H9 (cell line): ENCODE data around the gene ARMC5. TPM values are rescaled to one million over a fixed set of nuclear protein-coding genes. Genes with fewer than 3 reads are reported as not detected.

Source experiments
- DNase-seq: peaks from one replicate; pipeline ENCODE4 v3.0.0-alpha.2; 2017
- H2AFZ ChIP-seq: one replicate; pipeline ENCODE4 v1.6.1; 2013; ENCODE audit warnings: mild to moderate bottlenecking, low read length, control low read depth, moderate library complexity
- H2AK5ac ChIP-seq: 2 replicates; pipeline ENCODE4 v1.6.1; 2013; ENCODE audit warnings: low read length, control low read depth, mixed read lengths; ENCODE audit not compliant: insufficient read length
- H2BK120ac ChIP-seq: one replicate; pipeline ENCODE4 v1.6.1; 2013; ENCODE audit warnings: low read depth, mild to moderate bottlenecking, low read length, control low read depth, inconsistent platforms; ENCODE audit not compliant: poor library complexity, severe bottlenecking
- H2BK12ac ChIP-seq: 2 replicates; pipeline ENCODE4 v1.6.1; 2013; ENCODE audit warnings: low read length, control low read depth, mixed read lengths, low read depth; ENCODE audit not compliant: insufficient read length
- H2BK15ac ChIP-seq: 2 replicates; pipeline ENCODE4 v1.6.1; 2013; ENCODE audit warnings: low read depth, low read length, control low read depth
- H2BK20ac ChIP-seq: one replicate; pipeline ENCODE4 v1.6.1; 2013; ENCODE audit warnings: low read depth, mild to moderate bottlenecking, low read length, control low read depth, inconsistent platforms; ENCODE audit not compliant: poor library complexity, severe bottlenecking
- H2BK5ac ChIP-seq: 2 replicates; pipeline ENCODE4 v1.6.1; 2013; ENCODE audit warnings: low read length, control low read depth, mixed read lengths; ENCODE audit not compliant: insufficient read length
- H3K14ac ChIP-seq: 2 replicates; pipeline ENCODE4 v1.6.1; 2013; ENCODE audit warnings: low read length, control low read depth; ENCODE audit not compliant: insufficient read depth
- H3K18ac ChIP-seq: 2 replicates; pipeline ENCODE4 v1.6.1; 2013; ENCODE audit warnings: low read depth, mild to moderate bottlenecking, mixed read lengths, low read length, control low read depth; ENCODE audit not compliant: insufficient read length
- H3K23ac ChIP-seq: 2 replicates; pipeline ENCODE4 v1.6.1; 2013; ENCODE audit warnings: low read length, control low read depth, mixed read lengths, low read depth; ENCODE audit not compliant: insufficient read length
- H3K23me2 ChIP-seq: 2 replicates; pipeline ENCODE4 v1.6.1; 2013; ENCODE audit warnings: low read depth, mild to moderate bottlenecking, mixed read lengths, low read length, control low read depth; ENCODE audit not compliant: insufficient read length, poor library complexity, severe bottlenecking
- H3K27ac ChIP-seq: 2 replicates; pipeline ENCODE4 v1.5.1; 2013; ENCODE audit warnings: low read length, control low read depth, mixed read lengths, low read depth; ENCODE audit not compliant: insufficient read length
- H3K27me3 ChIP-seq: 2 replicates; pipeline ENCODE4 v1.6.1; 2013; ENCODE audit warnings: low read length, control low read depth, inconsistent platforms; ENCODE audit not compliant: insufficient read depth
- H3K4ac ChIP-seq: 2 replicates; pipeline ENCODE4 v1.6.1; 2013; ENCODE audit warnings: low read depth, mild to moderate bottlenecking, control low read depth, inconsistent platforms, low read length, moderate library complexity
- H3K4me1 ChIP-seq: 2 replicates; pipeline ENCODE4 v1.6.1; 2013; ENCODE audit warnings: low read length, control low read depth, inconsistent platforms; ENCODE audit not compliant: insufficient read depth
- H3K4me2 ChIP-seq: 2 replicates; pipeline ENCODE4 v1.6.1; 2013; ENCODE audit warnings: low read length, control low read depth, mixed read lengths; ENCODE audit not compliant: insufficient read length, insufficient read depth
- H3K56ac ChIP-seq: 2 replicates; pipeline ENCODE4 v1.6.1; 2013; ENCODE audit warnings: low read depth, mild to moderate bottlenecking, mixed read lengths, low read length, control low read depth; ENCODE audit not compliant: insufficient read length
- H3K79me1 ChIP-seq: 2 replicates; pipeline ENCODE4 v1.6.1; 2013; ENCODE audit warnings: low read depth, mild to moderate bottlenecking, moderate library complexity, low read length, control low read depth, inconsistent platforms; ENCODE audit not compliant: insufficient read depth, poor library complexity, severe bottlenecking
- H3K79me2 ChIP-seq: 2 replicates; pipeline ENCODE4 v1.6.1; 2013; ENCODE audit warnings: low read length, control low read depth, inconsistent platforms; ENCODE audit not compliant: insufficient read depth
- H3K9ac ChIP-seq: 2 replicates; pipeline ENCODE4 v1.6.1; 2013; ENCODE audit warnings: low read length, control low read depth, mixed read lengths; ENCODE audit not compliant: insufficient read length; ENCODE audit errors: extremely low read depth
- H3K9me3 ChIP-seq: one replicate; pipeline ENCODE4 v1.6.1; 2013; ENCODE audit warnings: low read depth, low read length, inconsistent platforms; ENCODE audit not compliant: control insufficient read depth
- H3T11ph ChIP-seq: one replicate; pipeline ENCODE4 v1.6.1; 2013; ENCODE audit warnings: mild to moderate bottlenecking, low read length, control low read depth, inconsistent platforms
- H4K20me1 ChIP-seq: one replicate; pipeline ENCODE4 v1.6.1; 2013; ENCODE audit not compliant: control insufficient read depth, insufficient read length, insufficient read depth
- H4K5ac ChIP-seq: 2 replicates; pipeline ENCODE4 v1.6.1; 2013; ENCODE audit warnings: low read depth, mild to moderate bottlenecking, mixed read lengths, low read length, control low read depth; ENCODE audit not compliant: insufficient read length
- H4K8ac ChIP-seq: replicated peaks from 2 replicates; pipeline ENCODE4 v1.6.1; 2013; ENCODE audit warnings: low read length, control low read depth, mixed read lengths, low read depth; ENCODE audit not compliant: insufficient read length
- H4K91ac ChIP-seq: 2 replicates; pipeline ENCODE4 v1.6.1; 2013; ENCODE audit warnings: low read depth, mild to moderate bottlenecking, moderate library complexity, mixed read lengths, low read length, control low read depth; ENCODE audit not compliant: insufficient read length
- H3K27ac Mint-ChIP-seq, 3 experiments: 2 replicates in 2 of 3; 3 replicates in 1 of 3; pipeline ENCODE4 v1.8.0; 2020 to 2021; ENCODE audit warnings: mixed read lengths in 3 of 3, mild to moderate bottlenecking in 1 of 3, moderate library complexity in 1 of 3
- H3K27me3 Mint-ChIP-seq: 2 replicates; pipeline ENCODE4 v1.8.0; 2021; ENCODE audit warnings: low read depth, mild to moderate bottlenecking, moderate library complexity, mixed read lengths
- H3K36me3 Mint-ChIP-seq, 3 experiments: 2 replicates in 2 of 3; 3 replicates in 1 of 3; pipeline ENCODE4 v1.8.0; 2020 to 2021; ENCODE audit warnings: low read depth in 3 of 3, mixed read lengths in 3 of 3; ENCODE audit not compliant: insufficient read depth in 1 of 3
- H3K4me1 Mint-ChIP-seq, 2 experiments: 2 replicates each; pipeline ENCODE4 v1.8.0; 2020; ENCODE audit warnings: mixed read lengths in 2 of 2
- H3K4me3 Mint-ChIP-seq, 2 experiments: 2 replicates in 1 of 2; 3 replicates in 1 of 2; pipeline ENCODE4 v1.8.0; 2020 to 2021; ENCODE audit warnings: mild to moderate bottlenecking in 2 of 2, mixed read lengths in 2 of 2, moderate library complexity in 1 of 2
- H3K9me3 Mint-ChIP-seq, 2 experiments: 2 replicates in 1 of 2; 3 replicates in 1 of 2; pipeline ENCODE4 v1.8.0; 2020; ENCODE audit warnings: mild to moderate bottlenecking in 2 of 2, mixed read lengths in 2 of 2, moderate library complexity in 1 of 2
- WGBS: extraction: QIAGEN DNeasy Blood & Tissue Kit; methylation state at CpG from one replicate; pipeline ENCODE4 v1.1.7; 2013; ENCODE audit warnings: missing lambda C conversion rate, low lambda C conversion rate, mixed read lengths; ENCODE audit not compliant: insufficient read length; ENCODE audit errors: extremely low coverage; 5-methylcytosine and 5-hydroxymethylcytosine counted together
- total RNA-seq: library from RNA; stranded (reverse); gene quantifications from 2 replicates; pipeline ENCODE4 v1.2.1, GENCODE V29; 2021
- TF ChIP-seq, protein P1 (sequence below): fragments of 200-600 bp; sonication (generic); conservative IDR thresholded peaks from 3 replicates; pipeline ENCODE4 v1.8.0; 2021; ENCODE audit warnings: antibody characterized with exemption, mild to moderate bottlenecking

The ARMC5 gene
- total RNA-seq, 1 experiment from 2014 or later = 18.7 TPM

DNA sequence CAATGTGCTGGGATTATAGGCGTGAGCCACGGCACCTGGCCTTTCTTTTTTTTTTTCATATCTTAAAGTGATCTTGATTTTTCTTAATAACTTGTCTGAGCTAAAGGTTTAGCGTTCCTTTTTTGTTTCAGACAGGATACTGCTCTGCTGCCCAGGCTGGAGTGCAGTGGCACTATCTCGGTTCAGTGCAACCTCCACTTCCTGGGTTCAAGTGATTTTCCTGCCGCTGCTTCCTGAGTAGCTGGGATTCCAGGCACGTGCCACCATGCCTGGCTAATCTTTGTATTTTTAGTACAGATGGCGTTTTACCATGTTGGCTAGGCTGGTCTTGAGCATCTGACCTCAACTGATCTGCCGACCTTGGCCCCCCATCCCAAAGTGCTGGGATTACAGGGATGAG, 44.9 kb downstream of the ARMC5 start:
- Histone ChIP-seq H4K8ac (no peak overlapping the region), H3K23me2 (peaks cover 6% of the 10 kb centered on the region), H3K4me2 (no peak overlapping the region), H3K9me3 (no peaks in the 10 kb centered on the region), H2AFZ (no peak overlapping the region), H2BK20ac (no peak overlapping the region), H3K18ac (no peak overlapping the region), H2BK5ac (no peak overlapping the region), H4K5ac (no peak overlapping the region), H3K23ac (no peak overlapping the region), H3K79me1 (no peaks in the 10 kb centered on the region), H2BK15ac (no peak overlapping the region), H3K27ac (no peak overlapping the region), H3K79me2 (no peaks in the 10 kb centered on the region), H4K91ac (no peak overlapping the region), H3K27me3 (no peaks in the 10 kb centered on the region), H3K14ac (no peak overlapping the region), H2BK12ac (no peak overlapping the region), H3K4ac (no peak overlapping the region), H3K56ac (no peak overlapping the region), H4K20me1 (no peaks in the 10 kb centered on the region), H3K9ac (no peak overlapping the region), H3T11ph (no peak overlapping the region), H2AK5ac (no peak overlapping the region), H2BK120ac (no peak overlapping the region), H3K4me1 (peaks cover 9% of the 10 kb centered on the region; the same call in 1 of the 2 replicates)
- WGBS = no CpG with 5 or more reads among the region's 8 CpGs
- H3K4me1 Mint-ChIP-seq = peaks cover 29 to 31% of the 10 kb centered on the region in 2 experiments
- no peak for DNase-seq
- H3K27me3 Mint-ChIP-seq = no peaks in the 10 kb centered on the region
- no peaks in the 10 kb centered on the region for H3K9me3 Mint-ChIP-seq
- TF ChIP-seq, protein P1, sequence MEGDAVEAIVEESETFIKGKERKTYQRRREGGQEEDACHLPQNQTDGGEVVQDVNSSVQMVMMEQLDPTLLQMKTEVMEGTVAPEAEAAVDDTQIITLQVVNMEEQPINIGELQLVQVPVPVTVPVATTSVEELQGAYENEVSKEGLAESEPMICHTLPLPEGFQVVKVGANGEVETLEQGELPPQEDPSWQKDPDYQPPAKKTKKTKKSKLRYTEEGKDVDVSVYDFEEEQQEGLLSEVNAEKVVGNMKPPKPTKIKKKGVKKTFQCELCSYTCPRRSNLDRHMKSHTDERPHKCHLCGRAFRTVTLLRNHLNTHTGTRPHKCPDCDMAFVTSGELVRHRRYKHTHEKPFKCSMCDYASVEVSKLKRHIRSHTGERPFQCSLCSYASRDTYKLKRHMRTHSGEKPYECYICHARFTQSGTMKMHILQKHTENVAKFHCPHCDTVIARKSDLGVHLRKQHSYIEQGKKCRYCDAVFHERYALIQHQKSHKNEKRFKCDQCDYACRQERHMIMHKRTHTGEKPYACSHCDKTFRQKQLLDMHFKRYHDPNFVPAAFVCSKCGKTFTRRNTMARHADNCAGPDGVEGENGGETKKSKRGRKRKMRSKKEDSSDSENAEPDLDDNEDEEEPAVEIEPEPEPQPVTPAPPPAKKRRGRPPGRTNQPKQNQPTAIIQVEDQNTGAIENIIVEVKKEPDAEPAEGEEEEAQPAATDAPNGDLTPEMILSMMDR = no peak
- H3K4me3 Mint-ChIP-seq = no peak overlapping the region
- peaks cover 6 to 18% (median 11%) of the 10 kb centered on the region in 3 experiments; a peak in 6 of 7 replicates for H3K36me3 Mint-ChIP-seq
- H3K27ac Mint-ChIP-seq = no peak overlapping the region
